B cell (primary cell): Measurements from ENCODE around the gene MRPL52. TPM values are rescaled to one million over a fixed set of nuclear protein-coding genes. Genes with fewer than 3 reads are reported as not detected.

Experiments used
- ATAC-seq: fragments of 200-7000 bp; cut with Tn5 transposase; one replicate; pipeline ENCODE4 v1.10.0; 2021; ENCODE audit warnings: low read depth, mild to moderate bottlenecking, moderate number of reproducible peaks, moderate library complexity
- CTCF ChIA-PET: fragments of 350-600 bp; sonication (Branson Sonifier 250); formaldehyde crosslinking; loops from one replicate; lab custom pipeline; 2021; ENCODE audit warnings: antibody characterized with exemption, inconsistent platforms; lab: Charles Lee
- POLR2A ChIA-PET: fragments of 350-600 bp; sonication (Branson Sonifier 250); formaldehyde crosslinking; loops from one replicate; lab custom pipeline; 2021; ENCODE audit warnings: antibody characterized with exemption; lab: Charles Lee
- DNase-seq: peaks from one replicate; pipeline ENCODE4 v3.0.0; 2013
- H2AFZ ChIP-seq: 2 replicates; pipeline ENCODE4 v1.6.1; 2012; ENCODE audit warnings: mild to moderate bottlenecking, low read depth, low read length; ENCODE audit not compliant: insufficient read depth, poor library complexity, severe bottlenecking
- H3K27ac ChIP-seq, 2 donors: 1 replicate in 1 of 2; 2 replicates in 1 of 2; pipeline ENCODE4 v1.5.1; 2012 to 2013; ENCODE audit warnings: low read length in 2 of 2, mild to moderate bottlenecking in 2 of 2, moderate library complexity in 1 of 2
- H3K27me3 ChIP-seq, 4 experiments: fragments of 200-600 bp in 1 of 4; sonication (generic) in 1 of 4; replicated peaks in 1 of 4; 1 replicate in 2 of 4; 2 replicates in 2 of 4; pipeline versions ENCODE4 v1.6.1 to v1.7.0; 2013 to 2016; ENCODE audit warnings: low read length in 3 of 4, mild to moderate bottlenecking in 2 of 4, mixed read lengths in 1 of 4, moderate library complexity in 1 of 4; ENCODE audit not compliant: insufficient read depth in 4 of 4, control insufficient read depth in 3 of 4; ENCODE audit errors: control extremely low read depth in 1 of 4
- H3K36me3 ChIP-seq, 2 experiments: replicated peaks in 1 of 2; 1 replicate in 1 of 2; 2 replicates in 1 of 2; pipeline versions ENCODE4 v1.6.1 to v1.7.1; 2013; ENCODE audit warnings: low read length in 1 of 2; ENCODE audit not compliant: insufficient read depth in 2 of 2, control insufficient read depth in 1 of 2; ENCODE audit errors: control extremely low read depth in 1 of 2, extremely low read depth in 1 of 2
- H3K4me1 ChIP-seq, 2 donors: fragments of 200-600 bp in 1 of 2; sonication (generic) in 1 of 2; 1 replicate in 1 of 2; 2 replicates in 1 of 2; pipeline versions ENCODE4 v1.5.1 to v1.6.1; 2013 to 2017; ENCODE audit warnings: low read length in 2 of 2; ENCODE audit not compliant: control insufficient read depth in 2 of 2, insufficient read depth in 2 of 2
- H3K4me2 ChIP-seq: replicated peaks from 2 replicates; pipeline ENCODE3; 2012; ENCODE audit warnings: mild to moderate bottlenecking, low read depth, low read length; ENCODE audit not compliant: poor library complexity, severe bottlenecking
- H3K4me3 ChIP-seq, 5 experiments: fragments of 200-600 bp in 1 of 5; sonication (generic) in 1 of 5; 1 replicate in 3 of 5; 2 replicates in 2 of 5; pipeline versions ENCODE4 v1.5.1 to v1.7.0; 2011 to 2016; ENCODE audit warnings: low read length in 4 of 5, mild to moderate bottlenecking in 4 of 5, low read depth in 2 of 5, control low read depth in 1 of 5, moderate library complexity in 1 of 5; ENCODE audit not compliant: insufficient read depth in 1 of 5; ENCODE audit errors: control extremely low read depth in 1 of 5, extremely low read depth in 1 of 5
- H3K79me2 ChIP-seq: fragments of 200-600 bp; sonication (generic); one replicate; pipeline ENCODE4 v1.6.0; 2016; ENCODE audit warnings: low read length; ENCODE audit not compliant: control insufficient read depth, insufficient read depth
- H3K9ac ChIP-seq: fragments of 200-600 bp; sonication (generic); 2 replicates; pipeline ENCODE4 v1.6.1; 2017; ENCODE audit warnings: mild to moderate bottlenecking, low read length, moderate library complexity
- H3K9me3 ChIP-seq, 3 donors: one replicate each; pipeline versions ENCODE4 v1.6.1 to v1.7.1; 2013; ENCODE audit warnings: low read length in 2 of 3; ENCODE audit not compliant: control insufficient read depth in 2 of 3, insufficient read depth in 1 of 3; ENCODE audit errors: control extremely low read depth in 1 of 3
- H4K20me1 ChIP-seq: 2 replicates; pipeline ENCODE4 v1.6.0; 2012; ENCODE audit warnings: mild to moderate bottlenecking, low read length; ENCODE audit not compliant: insufficient read depth, control insufficient read depth, poor library complexity, severe bottlenecking
- H3K27ac Mint-ChIP-seq: one replicate; pipeline ENCODE4 v1.8.0; 2021; ENCODE audit warnings: mixed read lengths
- H3K27me3 Mint-ChIP-seq: one replicate; pipeline ENCODE4 v1.8.0; 2021; ENCODE audit warnings: mixed read lengths
- H3K4me1 Mint-ChIP-seq: one replicate; pipeline ENCODE4 v1.8.0; 2021; ENCODE audit warnings: mixed read lengths
- H3K4me3 Mint-ChIP-seq: one replicate; pipeline ENCODE4 v1.8.0; 2021; ENCODE audit warnings: mixed read lengths
- H3K9me3 Mint-ChIP-seq: one replicate; pipeline ENCODE4 v1.8.0; 2022; ENCODE audit warnings: mixed read lengths; ENCODE audit not compliant: insufficient read depth
- CTCF ChIP-seq: fragments of 200-600 bp; IDR thresholded peaks from one replicate; pipeline ENCODE4 v1.8.0; 2022; ENCODE audit warnings: antibody characterized with exemption, mild to moderate bottlenecking
- EZH2 ChIP-seq: IDR thresholded peaks from 2 replicates; pipeline ENCODE4 v1.6.1; 2012; ENCODE audit warnings: borderline replicate concordance, low read depth, mild to moderate bottlenecking, moderate library complexity, low read length; ENCODE audit not compliant: insufficient read depth, poor library complexity, severe bottlenecking
- WGBS: methylation state at CpG from one replicate; pipeline ENCODE4 v1.1.5; 2013; ENCODE audit warnings: missing lambda C conversion rate; ENCODE audit not compliant: insufficient coverage; 5-methylcytosine and 5-hydroxymethylcytosine counted together
- intact Hi-C: fragments of 100-400 bp; cut with micrococcal nuclease; formaldehyde crosslinking; loops from one replicate; pipeline ENCODE4 v1.10.0; 2022
- polyA plus RNA-seq: library from polyadenylated mRNA; depleted of rRNA; stranded (reverse); fragments of >200 nt; gene quantifications from 2 replicates; pipeline ENCODE4 v1.2.3, GENCODE V29; 2012
- total RNA-seq, 2 donors: library from RNA; stranded (reverse); fragments of 120-200 nt in 1 of 2; gene quantifications; 1 replicate in 1 of 2; 2 replicates in 1 of 2; pipeline versions ENCODE4 v1.2.3 to v1.2.4, GENCODE V29; 2013 to 2022

Gene MRPL52
- total and polyA plus RNA-seq, 2 donors (not counting 1 experiment from before 2014, with no cell fraction given): 37.4 to 91.6 TPM

GRCh38 chr14:22841769-22842168 is 12.1 kb downstream of the MRPL52 start:
- Histone ChIP-seq H3K79me2 (no peaks in the 10 kb centered on the region), H3K27ac (no peak overlapping the region), H3K9me3 (peaks cover 0 to 5% (median 0%) of the 10 kb centered on the region in 3 donors), H3K27me3 (peaks cover 0 to 35% (median 11%) of the 10 kb centered on the region in 4 experiments), H4K20me1 (no peaks in the 10 kb centered on the region), H3K4me3 (no peak overlapping the region), H2AFZ (no peak overlapping the region), H3K4me2 (no peak overlapping the region), H3K9ac (no peak overlapping the region), H3K36me3 (no peaks in the 10 kb centered on the region), H3K4me1 (peaks cover 12 to 15% of the 10 kb centered on the region in 2 donors)
- H3K4me3 Mint-ChIP-seq: no peak overlapping the region
- ChIA-PET POLR2A (no interaction called here), CTCF (interaction anchor here (1.9 kb wide), 1 partner anchor 11 kb away, joined by 9 read pairs; no protein-coding TSS in a partner anchor)
- H3K27ac Mint-ChIP-seq: peak overlapping the region; percentile 5
- 92% methylated on average over 7 of the region's 8 CpGs for WGBS
- intact Hi-C loops: no loop called here
- ATAC-seq (no peak), DNase-seq (no peak)
- peaks cover 4% of the 10 kb centered on the region for H3K27me3 Mint-ChIP-seq
- TF ChIP-seq EZH2 (no peak), CTCF (no peak)
- H3K4me1 Mint-ChIP-seq: peaks cover 9% of the 10 kb centered on the region
- no peaks in the 10 kb centered on the region for H3K9me3 Mint-ChIP-seq

GRCh38 chr14:22842211-22843122 is 12.8 kb downstream of the MRPL52 start:
- POLR2A ChIA-PET: no interaction called here
- ATAC-seq: no peak

More at GRCh38 chr14:22842211-22843122, 12.8 kb downstream of the MRPL52 start:
- Mint-ChIP-seq H3K4me3 (no peak overlapping the region), H3K27ac (no peak overlapping the region), H3K9me3 (no peaks in the 10 kb centered on the region), H3K4me1 (peaks cover 5% of the 10 kb centered on the region), H3K27me3 (peaks cover 5% of the 10 kb centered on the region)
- Histone ChIP-seq H3K4me2 (no peak overlapping the region), H3K36me3 (no peaks in the 10 kb centered on the region), H3K9ac (no peak overlapping the region), H3K4me3 (no peak overlapping the region), H3K9me3 (peaks cover 0 to 5% (median 0%) of the 10 kb centered on the region in 3 donors), H3K27me3 (peaks cover 0 to 33% (median 9%) of the 10 kb centered on the region in 4 experiments), H3K79me2 (no peaks in the 10 kb centered on the region), H3K27ac (no peak overlapping the region), H3K4me1 (peaks cover 8 to 9% of the 10 kb centered on the region in 2 donors), H4K20me1 (no peaks in the 10 kb centered on the region), H2AFZ (no peak overlapping the region)
- intact Hi-C loops: no loop called here
- CTCF ChIA-PET: interaction anchor here (0.9 to 1.9 kb wide), 2 partner anchors 10 to 19 kb away, joined by 4 to 9 read pairs; no protein-coding TSS in a partner anchor
- TF ChIP-seq CTCF (no peak), EZH2 (no peak)
- 98% methylated on average over 25 of the region's 28 CpGs for WGBS
- DNase-seq: no peak
